H9 (cell line): ENCODE data around the gene CDH13. TPM values are rescaled to one million over a fixed set of nuclear protein-coding genes. Genes with fewer than 3 reads are reported as not detected.

Experiments
- DNase-seq: peaks from one replicate; pipeline ENCODE4 v3.0.0-alpha.2; 2017
- H2AFZ ChIP-seq: one replicate; pipeline ENCODE4 v1.6.1; 2013; ENCODE audit warnings: mild to moderate bottlenecking, low read length, control low read depth, moderate library complexity
- H2AK5ac ChIP-seq: 2 replicates; pipeline ENCODE4 v1.6.1; 2013; ENCODE audit warnings: low read length, control low read depth, mixed read lengths; ENCODE audit not compliant: insufficient read length
- H2BK120ac ChIP-seq: one replicate; pipeline ENCODE4 v1.6.1; 2013; ENCODE audit warnings: low read depth, mild to moderate bottlenecking, low read length, control low read depth, inconsistent platforms; ENCODE audit not compliant: poor library complexity, severe bottlenecking
- H2BK12ac ChIP-seq: 2 replicates; pipeline ENCODE4 v1.6.1; 2013; ENCODE audit warnings: low read length, control low read depth, mixed read lengths, low read depth; ENCODE audit not compliant: insufficient read length
- H2BK15ac ChIP-seq: 2 replicates; pipeline ENCODE4 v1.6.1; 2013; ENCODE audit warnings: low read depth, low read length, control low read depth
- H2BK20ac ChIP-seq: one replicate; pipeline ENCODE4 v1.6.1; 2013; ENCODE audit warnings: low read depth, mild to moderate bottlenecking, low read length, control low read depth, inconsistent platforms; ENCODE audit not compliant: poor library complexity, severe bottlenecking
- H2BK5ac ChIP-seq: 2 replicates; pipeline ENCODE4 v1.6.1; 2013; ENCODE audit warnings: low read length, control low read depth, mixed read lengths; ENCODE audit not compliant: insufficient read length
- H3K14ac ChIP-seq: 2 replicates; pipeline ENCODE4 v1.6.1; 2013; ENCODE audit warnings: low read length, control low read depth; ENCODE audit not compliant: insufficient read depth
- H3K18ac ChIP-seq: 2 replicates; pipeline ENCODE4 v1.6.1; 2013; ENCODE audit warnings: low read depth, mild to moderate bottlenecking, mixed read lengths, low read length, control low read depth; ENCODE audit not compliant: insufficient read length
- H3K23ac ChIP-seq: 2 replicates; pipeline ENCODE4 v1.6.1; 2013; ENCODE audit warnings: low read length, control low read depth, mixed read lengths, low read depth; ENCODE audit not compliant: insufficient read length
- H3K23me2 ChIP-seq: 2 replicates; pipeline ENCODE4 v1.6.1; 2013; ENCODE audit warnings: low read depth, mild to moderate bottlenecking, mixed read lengths, low read length, control low read depth; ENCODE audit not compliant: insufficient read length, poor library complexity, severe bottlenecking
- H3K27ac ChIP-seq: 2 replicates; pipeline ENCODE4 v1.5.1; 2013; ENCODE audit warnings: low read length, control low read depth, mixed read lengths, low read depth; ENCODE audit not compliant: insufficient read length
- H3K27me3 ChIP-seq: 2 replicates; pipeline ENCODE4 v1.6.1; 2013; ENCODE audit warnings: low read length, control low read depth, inconsistent platforms; ENCODE audit not compliant: insufficient read depth
- H3K4ac ChIP-seq: 2 replicates; pipeline ENCODE4 v1.6.1; 2013; ENCODE audit warnings: low read depth, mild to moderate bottlenecking, control low read depth, inconsistent platforms, low read length, moderate library complexity
- H3K4me1 ChIP-seq: 2 replicates; pipeline ENCODE4 v1.6.1; 2013; ENCODE audit warnings: low read length, control low read depth, inconsistent platforms; ENCODE audit not compliant: insufficient read depth
- H3K4me2 ChIP-seq: 2 replicates; pipeline ENCODE4 v1.6.1; 2013; ENCODE audit warnings: low read length, control low read depth, mixed read lengths; ENCODE audit not compliant: insufficient read length, insufficient read depth
- H3K56ac ChIP-seq: 2 replicates; pipeline ENCODE4 v1.6.1; 2013; ENCODE audit warnings: low read depth, mild to moderate bottlenecking, mixed read lengths, low read length, control low read depth; ENCODE audit not compliant: insufficient read length
- H3K79me1 ChIP-seq: 2 replicates; pipeline ENCODE4 v1.6.1; 2013; ENCODE audit warnings: low read depth, mild to moderate bottlenecking, moderate library complexity, low read length, control low read depth, inconsistent platforms; ENCODE audit not compliant: insufficient read depth, poor library complexity, severe bottlenecking
- H3K79me2 ChIP-seq: 2 replicates; pipeline ENCODE4 v1.6.1; 2013; ENCODE audit warnings: low read length, control low read depth, inconsistent platforms; ENCODE audit not compliant: insufficient read depth
- H3K9ac ChIP-seq: 2 replicates; pipeline ENCODE4 v1.6.1; 2013; ENCODE audit warnings: low read length, control low read depth, mixed read lengths; ENCODE audit not compliant: insufficient read length; ENCODE audit errors: extremely low read depth
- H3K9me3 ChIP-seq: one replicate; pipeline ENCODE4 v1.6.1; 2013; ENCODE audit warnings: low read depth, low read length, inconsistent platforms; ENCODE audit not compliant: control insufficient read depth
- H3T11ph ChIP-seq: one replicate; pipeline ENCODE4 v1.6.1; 2013; ENCODE audit warnings: mild to moderate bottlenecking, low read length, control low read depth, inconsistent platforms
- H4K20me1 ChIP-seq: one replicate; pipeline ENCODE4 v1.6.1; 2013; ENCODE audit not compliant: control insufficient read depth, insufficient read length, insufficient read depth
- H4K5ac ChIP-seq: 2 replicates; pipeline ENCODE4 v1.6.1; 2013; ENCODE audit warnings: low read depth, mild to moderate bottlenecking, mixed read lengths, low read length, control low read depth; ENCODE audit not compliant: insufficient read length
- H4K8ac ChIP-seq: replicated peaks from 2 replicates; pipeline ENCODE4 v1.6.1; 2013; ENCODE audit warnings: low read length, control low read depth, mixed read lengths, low read depth; ENCODE audit not compliant: insufficient read length
- H4K91ac ChIP-seq: 2 replicates; pipeline ENCODE4 v1.6.1; 2013; ENCODE audit warnings: low read depth, mild to moderate bottlenecking, moderate library complexity, mixed read lengths, low read length, control low read depth; ENCODE audit not compliant: insufficient read length
- H3K27ac Mint-ChIP-seq, 3 experiments: 2 replicates in 2 of 3; 3 replicates in 1 of 3; pipeline ENCODE4 v1.8.0; 2020 to 2021; ENCODE audit warnings: mixed read lengths in 3 of 3, mild to moderate bottlenecking in 1 of 3, moderate library complexity in 1 of 3
- H3K27me3 Mint-ChIP-seq: 2 replicates; pipeline ENCODE4 v1.8.0; 2021; ENCODE audit warnings: low read depth, mild to moderate bottlenecking, moderate library complexity, mixed read lengths
- H3K36me3 Mint-ChIP-seq, 3 experiments: 2 replicates in 2 of 3; 3 replicates in 1 of 3; pipeline ENCODE4 v1.8.0; 2020 to 2021; ENCODE audit warnings: low read depth in 3 of 3, mixed read lengths in 3 of 3; ENCODE audit not compliant: insufficient read depth in 1 of 3
- H3K4me1 Mint-ChIP-seq, 2 experiments: 2 replicates each; pipeline ENCODE4 v1.8.0; 2020; ENCODE audit warnings: mixed read lengths in 2 of 2
- H3K4me3 Mint-ChIP-seq, 2 experiments: 2 replicates in 1 of 2; 3 replicates in 1 of 2; pipeline ENCODE4 v1.8.0; 2020 to 2021; ENCODE audit warnings: mild to moderate bottlenecking in 2 of 2, mixed read lengths in 2 of 2, moderate library complexity in 1 of 2
- H3K9me3 Mint-ChIP-seq, 2 experiments: 2 replicates in 1 of 2; 3 replicates in 1 of 2; pipeline ENCODE4 v1.8.0; 2020; ENCODE audit warnings: mild to moderate bottlenecking in 2 of 2, mixed read lengths in 2 of 2, moderate library complexity in 1 of 2
- CTCF ChIP-seq: fragments of 200-600 bp; sonication (generic); conservative IDR thresholded peaks from 3 replicates; pipeline ENCODE4 v1.8.0; 2021; ENCODE audit warnings: antibody characterized with exemption, mild to moderate bottlenecking
- WGBS: extraction: QIAGEN DNeasy Blood & Tissue Kit; methylation state at CpG from one replicate; pipeline ENCODE4 v1.1.7; 2013; ENCODE audit warnings: missing lambda C conversion rate, low lambda C conversion rate, mixed read lengths; ENCODE audit not compliant: insufficient read length; ENCODE audit errors: extremely low coverage; 5-methylcytosine and 5-hydroxymethylcytosine counted together
- total RNA-seq: library from RNA; stranded (reverse); gene quantifications from 2 replicates; pipeline ENCODE4 v1.2.1, GENCODE V29; 2021

CDH13 gene
- total RNA-seq, 1 experiment from 2014 or later = 1.5 TPM

GRCh38 chr16:82709987-82710386 is 83.2 kb downstream of the CDH13 start:
- Histone ChIP-seq H4K20me1 (no peaks in the 10 kb centered on the region), H3K9ac (no peak overlapping the region), H3K4me2 (no peak overlapping the region), H3K4ac (no peak overlapping the region), H3K79me2 (no peaks in the 10 kb centered on the region), H2BK120ac (no peak overlapping the region), H2BK20ac (no peak overlapping the region), H2AK5ac (no peak overlapping the region), H2AFZ (no peak overlapping the region), H4K8ac (no peak overlapping the region), H3K56ac (no peak overlapping the region), H3K14ac (no peak overlapping the region), H2BK15ac (no peak overlapping the region), H3K79me1 (no peaks in the 10 kb centered on the region), H4K5ac (no peak overlapping the region), H3K23me2 (no peaks in the 10 kb centered on the region), H4K91ac (no peak overlapping the region), H3K18ac (no peak overlapping the region), H2BK5ac (no peak overlapping the region), H3K4me1 (no peaks in the 10 kb centered on the region; the same call in 1 of the 2 replicates), H3T11ph (no peak overlapping the region), H3K23ac (no peak overlapping the region), H3K27ac (no peak overlapping the region), H2BK12ac (no peak overlapping the region), H3K9me3 (no peaks in the 10 kb centered on the region), H3K27me3 (no peaks in the 10 kb centered on the region)
- Mint-ChIP-seq H3K36me3 (no peaks in the 10 kb centered on the region), H3K27me3 (peaks cover 2% of the 10 kb centered on the region; the same call in 1 of the 2 replicates), H3K27ac (no peak overlapping the region), H3K4me1 (peaks cover 43 to 44% of the 10 kb centered on the region in 2 experiments), H3K4me3 (no peak overlapping the region), H3K9me3 (no peaks in the 10 kb centered on the region)
- no peak for DNase-seq
- TF ChIP-seq CTCF = no peak
- no CpG with 5 or more reads among the region's 3 CpGs for WGBS
